Calu3 (cell line): Measurements from ENCODE around the gene BRD2. TPM values are rescaled to one million over a fixed set of nuclear protein-coding genes. Genes with fewer than 3 reads are reported as not detected.

ENCODE experiments used
- BruUV-seq: library from RNA; stranded (reverse); fragments of 400-500 nt; replicated peaks from 2 replicates; lab custom pipeline; 2021; lab: Mats Ljungman, UMichigan
- CTCF ChIA-PET: fragments of 300-600 bp; sonication (Branson Sonifier 250); formaldehyde crosslinking; loops from one replicate; lab custom pipeline; 2022; ENCODE audit warnings: antibody characterized with exemption; lab: Charles Lee
- DNase-seq: peaks from one replicate; pipeline ENCODE4 v3.0.0; 2022
- H3K27ac Mint-ChIP-seq: one replicate; pipeline ENCODE4 v1.8.0; 2022; ENCODE audit warnings: mixed read lengths; ENCODE audit not compliant: unreplicated experiment
- H3K27me3 Mint-ChIP-seq: one replicate; pipeline ENCODE4 v1.8.0; 2022; ENCODE audit warnings: mixed read lengths; ENCODE audit not compliant: unreplicated experiment
- H3K36me3 Mint-ChIP-seq: one replicate; pipeline ENCODE4 v1.8.0; 2022; ENCODE audit warnings: mild to moderate bottlenecking, moderate library complexity, mixed read lengths; ENCODE audit not compliant: insufficient read depth, unreplicated experiment
- H3K4me1 Mint-ChIP-seq: one replicate; pipeline ENCODE4 v1.8.0; 2022; ENCODE audit warnings: mild to moderate bottlenecking, low read depth, mixed read lengths; ENCODE audit not compliant: unreplicated experiment
- H3K4me3 Mint-ChIP-seq: one replicate; pipeline ENCODE4 v1.8.0; 2022; ENCODE audit warnings: mild to moderate bottlenecking, low read depth, moderate library complexity, mixed read lengths; ENCODE audit not compliant: unreplicated experiment
- H3K9me3 Mint-ChIP-seq: one replicate; pipeline ENCODE4 v1.8.0; 2022; ENCODE audit warnings: low read depth, mixed read lengths; ENCODE audit not compliant: unreplicated experiment
- CTCF ChIP-seq: fragments of 200-600 bp; IDR thresholded peaks from one replicate; pipeline ENCODE4 v1.8.0; 2022; ENCODE audit warnings: antibody characterized with exemption; ENCODE audit not compliant: unreplicated experiment
- intact Hi-C: fragments of 100-400 bp; cut with micrococcal nuclease; formaldehyde crosslinking; loops from one replicate; pipeline ENCODE4 v1.10.0; 2022; ENCODE audit not compliant: unreplicated experiment
- total RNA-seq: library from RNA; stranded (reverse); gene quantifications from 2 replicates; pipeline ENCODE4 v1.2.3, GENCODE V29; 2022

BRD2 gene
- total RNA-seq, 1 experiment from 2014 or later, result 356 TPM

- BruUV-seq, result no TSS peak
- CTCF ChIA-PET, result interaction anchor here (0.7 to 3.1 kb wide), 5 partner anchors 8 to 648 kb away, joined by 3 to 90 read pairs (median 5); partner anchors contain the start of genes BAK1 and HLA-DMB
- no peaks in the 10 kb centered on the region for H3K9me3 Mint-ChIP-seq
- intact Hi-C loops, result no loop called here
- TF ChIP-seq CTCF, result no peak
- H3K27ac Mint-ChIP-seq, result no peak overlapping the region
- DNase-seq, result no peak
- H3K4me1 Mint-ChIP-seq, result peaks cover 10% of the 10 kb centered on the region
- no peaks in the 10 kb centered on the region for H3K36me3 Mint-ChIP-seq
- no peaks in the 10 kb centered on the region for H3K27me3 Mint-ChIP-seq
- H3K4me3 Mint-ChIP-seq, result no peak overlapping the region
Measured at GRCh38 chr6:32932132-32932868, 36.1 kb upstream of the BRD2 start.

- H3K27ac Mint-ChIP-seq, result no peak overlapping the region
- intact Hi-C loops, result loop anchor here (1.0 kb wide), 1 partner anchor 51 kb away; no protein-coding TSS in a partner anchor
- DNase-seq, result peak; percentile 86
- no TSS peak for BruUV-seq
- H3K36me3 Mint-ChIP-seq, result no peaks in the 10 kb centered on the region
- TF ChIP-seq CTCF, result peak; percentile 87
- H3K4me3 Mint-ChIP-seq, result no peak overlapping the region
- H3K27me3 Mint-ChIP-seq, result no peaks in the 10 kb centered on the region
- peaks cover 10% of the 10 kb centered on the region for H3K4me1 Mint-ChIP-seq
- no peaks in the 10 kb centered on the region for H3K9me3 Mint-ChIP-seq
- CTCF ChIA-PET, result interaction anchor here (0.6 to 3.1 kb wide), 27 partner anchors 9 to 400 kb away, joined by 3 to 90 read pairs (median 4); partner anchors contain the start of genes HLA-DMA and TAP2
Measured at GRCh38 chr6:32933661-32934085, 34.7 kb upstream of the BRD2 start.

GRCh38 chr6:32935551-32936238 is 32.7 kb upstream of the BRD2 start:
- Mint-ChIP-seq H3K27ac (no peak overlapping the region), H3K4me3 (no peak overlapping the region), H3K9me3 (no peaks in the 10 kb centered on the region), H3K27me3 (no peaks in the 10 kb centered on the region), H3K4me1 (peaks cover 10% of the 10 kb centered on the region), H3K36me3 (peaks cover 6% of the 10 kb centered on the region)
- TF ChIP-seq CTCF, result no peak
- CTCF ChIA-PET, result no interaction called here
- intact Hi-C loops, result no loop called here
- BruUV-seq, result no TSS peak
- no peak for DNase-seq

GRCh38 chr6:32936239-32937152 is 31.9 kb upstream of the BRD2 start:
- TF ChIP-seq CTCF, result no peak
- H3K27me3 Mint-ChIP-seq, result no peaks in the 10 kb centered on the region
- DNase-seq, result no peak
- no peaks in the 10 kb centered on the region for H3K9me3 Mint-ChIP-seq
- CTCF ChIA-PET, result no interaction called here
- intact Hi-C loops, result no loop called here
- peaks cover 18% of the 10 kb centered on the region for H3K4me1 Mint-ChIP-seq
- no TSS peak for BruUV-seq
- peaks cover 11% of the 10 kb centered on the region for H3K36me3 Mint-ChIP-seq
- no peak overlapping the region for H3K27ac Mint-ChIP-seq
- H3K4me3 Mint-ChIP-seq, result no peak overlapping the region
